H54 (cell line): ENCODE data around the gene TMCC1.

Experiments used
- DNase-seq: peaks from one replicate; pipeline ENCODE4 v3.0.0; 2011; ENCODE audit warnings: low spot score, mixed read lengths; ENCODE audit not compliant: insufficient read length
- FAIRE-seq: peaks from 3 replicates; lab custom pipeline; 2011; peaks lifted over from hg19 to GRCh38; lab: Jason Lieb, UNC
- POLR2A ChIP-seq: IDR thresholded peaks from 2 replicates; pipeline ENCODE4 v1.6.1; 2011; ENCODE audit warnings: low read depth, mild to moderate bottlenecking, low read length

The TMCC1 gene

GRCh38 chr3:129629011-129629410 lies 264.5 kb downstream of the TMCC1 start:
- no peak for DNase-seq
- no peak for FAIRE-seq

GRCh38 chr3:129628169-129628522 lies 265.4 kb downstream of the TMCC1 start:
- no peak for DNase-seq
- TF ChIP-seq POLR2A, result no peak
- FAIRE-seq, result no peak

More at GRCh38 chr3:129629011-129629410, 264.5 kb downstream of the TMCC1 start:
- TF ChIP-seq POLR2A, result no peak

GRCh38 chr3:129627350-129628168 lies 266.0 kb downstream of the TMCC1 start:
- no peak for TF ChIP-seq POLR2A
- FAIRE-seq (no peak), DNase-seq (no peak)

DNA sequence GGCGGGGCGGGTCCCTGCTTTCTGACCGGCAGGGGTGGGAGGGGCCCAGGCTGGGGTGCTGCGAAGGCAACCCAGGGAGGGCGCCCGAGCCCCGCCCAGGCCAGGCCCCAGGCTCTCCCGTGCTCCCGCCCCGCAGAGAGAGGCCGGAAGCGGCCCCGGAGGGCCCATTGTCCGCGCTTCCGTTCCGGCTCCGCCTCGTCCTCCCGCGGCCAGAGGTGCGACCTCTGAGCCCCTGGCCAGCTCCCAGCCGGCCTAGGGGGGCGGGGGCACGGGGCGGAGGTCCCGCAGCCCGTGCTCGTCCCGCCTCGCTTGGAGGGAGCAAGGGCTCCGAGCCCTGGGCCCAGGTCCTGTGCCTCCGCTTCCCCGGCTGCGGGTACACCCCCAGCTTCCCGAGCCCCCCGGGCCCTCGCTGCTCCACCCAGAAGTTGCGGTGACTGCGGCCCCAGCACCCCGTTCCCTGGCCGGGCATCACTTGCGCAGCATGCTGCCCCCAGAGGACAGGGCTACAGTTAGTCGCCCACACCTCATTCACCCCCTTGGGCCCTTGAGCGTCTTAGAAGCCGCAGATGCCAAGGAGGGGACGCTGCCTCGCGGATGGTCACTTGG lies 266.7 kb downstream of the TMCC1 start:
- peak; percentile 59 for TF ChIP-seq POLR2A
- DNase-seq, result peak; percentile 99
- FAIRE-seq, result no peak

DNA sequence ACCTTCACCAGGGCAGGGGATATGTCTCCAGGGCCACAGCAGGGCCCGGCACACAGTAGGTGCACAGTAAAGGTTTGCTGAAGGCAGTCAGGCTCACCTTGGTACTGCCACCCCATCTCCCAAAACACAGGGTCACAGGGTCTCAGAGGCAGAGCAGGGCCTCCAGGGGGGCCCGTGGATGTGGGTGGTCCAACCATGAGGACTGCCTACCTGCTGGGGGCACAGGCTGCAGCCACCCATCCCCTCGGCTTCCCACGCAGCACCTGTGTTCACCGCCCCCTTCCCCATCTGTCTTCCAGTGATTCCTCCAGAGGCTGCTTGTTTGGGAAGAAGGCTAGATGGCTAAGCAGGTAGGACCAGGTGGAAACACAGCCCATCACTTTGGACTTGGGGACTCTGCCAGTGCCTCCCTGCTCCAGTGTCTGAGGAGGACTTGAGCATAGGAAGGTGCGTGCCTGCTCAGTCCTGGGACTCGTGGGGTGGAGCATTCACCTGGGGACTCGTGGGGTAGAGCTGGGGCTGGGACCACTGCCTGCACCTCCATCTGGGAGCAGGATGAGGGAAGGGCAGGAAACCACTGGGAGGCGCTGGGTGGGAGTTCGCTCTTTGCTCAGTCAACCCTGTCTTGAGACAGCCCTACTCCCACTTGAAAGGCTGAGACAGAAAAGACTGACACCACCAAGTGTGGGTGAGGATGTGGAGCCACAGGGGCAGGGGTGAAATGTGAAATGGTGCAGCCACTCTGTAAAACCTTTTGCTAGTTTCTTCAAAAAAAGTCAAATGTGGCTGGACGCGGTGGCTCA lies 268.2 kb downstream of the TMCC1 start:
- 0 out of 2 replicates have a peak, but pooled peaks have one; percentile 20 for TF ChIP-seq POLR2A
- DNase-seq, result no peak
- no peak for FAIRE-seq

DNA sequence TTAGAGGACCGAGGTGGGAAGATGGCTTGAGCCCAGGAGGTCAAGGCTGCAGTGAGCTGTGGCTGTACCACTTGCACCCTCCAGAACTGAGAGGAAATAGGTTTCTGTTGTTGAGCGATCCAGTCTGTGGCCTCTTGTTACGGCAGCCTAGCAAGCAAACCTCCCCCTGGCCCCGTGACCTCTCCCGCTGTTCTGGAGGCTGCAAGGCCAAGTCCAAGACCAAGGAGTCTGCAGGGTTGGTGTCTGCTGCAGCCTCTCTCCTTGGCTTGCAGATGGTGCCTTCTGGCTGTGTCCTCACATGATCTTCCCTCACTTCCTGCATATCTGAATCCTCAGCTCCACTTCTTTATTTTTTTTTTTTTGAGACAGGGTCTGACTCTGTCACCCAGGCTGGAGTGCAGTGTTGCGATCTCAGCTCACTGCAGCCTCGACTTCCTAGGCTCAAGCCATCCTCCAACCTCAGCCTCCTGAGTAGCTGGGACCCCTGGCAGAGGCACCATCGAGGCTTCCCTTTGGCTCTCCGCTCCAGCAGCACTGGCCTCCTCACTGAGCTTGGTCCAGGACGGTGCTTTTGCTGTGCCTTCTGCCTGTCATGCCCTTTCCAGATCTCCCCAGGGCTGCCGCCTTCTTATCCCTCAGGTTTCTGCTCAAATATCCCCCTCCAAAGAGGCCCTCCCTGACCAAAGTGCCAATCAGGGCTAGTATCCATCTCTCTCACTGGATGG lies 269.0 kb downstream of the TMCC1 start:
- DNase-seq (no peak), FAIRE-seq (no peak)
- TF ChIP-seq POLR2A, result no peak

- no peak for DNase-seq
- TF ChIP-seq POLR2A, result no peak
- FAIRE-seq, result no peak
These were observed 269.9 kb downstream of the TMCC1 start for GRCh38 chr3:129623447-129624118.

DNA sequence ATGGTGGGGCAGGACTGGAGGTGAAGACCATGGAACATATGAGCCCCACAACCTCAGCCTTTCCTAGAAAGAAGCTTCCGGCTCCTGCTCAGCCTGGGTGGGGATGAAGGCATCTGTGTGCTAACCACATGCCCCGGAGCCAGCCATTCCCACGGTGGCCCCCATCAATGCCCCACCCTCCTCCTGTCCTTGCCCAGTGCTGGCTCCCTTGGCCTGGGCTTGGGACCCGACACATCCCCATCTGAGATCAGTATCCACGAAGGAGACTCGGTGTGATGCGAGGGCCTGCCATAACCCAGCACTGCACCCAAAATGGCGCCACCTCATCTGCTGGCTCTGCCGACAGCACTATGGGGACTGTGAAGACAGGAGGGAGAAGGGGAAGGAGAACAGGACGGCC lies 270.6 kb downstream of the TMCC1 start:
- FAIRE-seq, result no peak
- TF ChIP-seq POLR2A, result no peak
- no peak for DNase-seq

DNA sequence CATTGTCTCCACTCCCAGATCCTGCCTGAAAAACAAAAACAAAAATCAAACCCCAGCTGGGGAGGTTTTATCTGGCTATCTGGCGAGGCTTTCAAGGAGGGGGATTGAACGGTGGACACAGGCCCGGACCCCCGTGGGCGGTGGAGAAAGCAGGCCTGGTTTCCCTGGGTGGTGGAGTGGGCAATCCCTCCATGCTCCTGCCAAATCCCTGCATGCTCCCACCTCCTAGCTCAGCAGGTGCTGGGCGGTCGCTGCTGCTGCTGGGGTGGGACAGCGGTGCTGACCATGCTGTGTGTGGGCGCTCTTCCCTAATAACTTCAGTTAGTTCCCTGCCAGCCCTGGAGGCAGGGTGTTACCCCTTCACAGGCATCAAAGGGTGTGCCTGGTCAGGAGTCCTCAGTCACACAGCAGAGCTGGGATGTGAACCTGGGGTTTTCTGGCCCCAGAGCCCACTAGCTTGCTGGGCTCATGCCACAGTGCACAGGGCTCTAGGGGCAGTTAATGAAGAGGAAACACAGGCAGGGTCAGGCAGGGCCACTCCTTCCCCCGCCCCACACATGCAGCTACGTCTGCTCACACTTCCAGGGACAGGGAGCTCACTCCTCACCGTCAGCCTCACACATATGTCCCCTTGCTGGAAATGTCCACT lies 271.2 kb downstream of the TMCC1 start:
- TF ChIP-seq POLR2A, result no peak
- FAIRE-seq (no peak), DNase-seq (no peak)

- no peak for TF ChIP-seq POLR2A
- FAIRE-seq (no peak), DNase-seq (no peak)
These were observed 271.8 kb downstream of the TMCC1 start for GRCh38 chr3:129621626-129622225.

GRCh38 chr3:129620828-129621559 lies 272.5 kb downstream of the TMCC1 start:
- FAIRE-seq (no peak), DNase-seq (no peak)
- TF ChIP-seq POLR2A, result no peak

GRCh38 chr3:129619726-129620162 lies 273.8 kb downstream of the TMCC1 start:
- TF ChIP-seq POLR2A, result no peak
- FAIRE-seq (no peak), DNase-seq (no peak)
